HCT116 (cell line): ENCODE measurements around the gene GMPR2. TPM values are rescaled to one million over a fixed set of nuclear protein-coding genes. Genes with fewer than 3 reads are reported as not detected.

Experiments
- ATAC-seq: fragments of 200-7000 bp; cut with Tn5 transposase; 2 replicates; pipeline ENCODE4 v1.9.1; 2020; ENCODE audit warnings: mild to moderate bottlenecking, moderate library complexity
- BruUV-seq: library from RNA; stranded (reverse); fragments of 400-500 nt; replicated peaks from 2 replicates; lab custom pipeline; 2021; lab: Mats Ljungman, UMichigan
- CTCF ChIA-PET: fragments of 300-600 bp; sonication (Branson Sonifier 250); formaldehyde crosslinking; loops from one replicate; lab custom pipeline; 2021; ENCODE audit warnings: antibody characterized with exemption; lab: Charles Lee
- POLR2A ChIA-PET: fragments of 300-600, 350-600 bp; sonication (Branson Sonifier 250); formaldehyde crosslinking; loops from one replicate; lab custom pipeline; 2021; ENCODE audit warnings: antibody characterized with exemption; lab: Charles Lee
- RAD21 ChIA-PET, 2 experiments: fragments of 300-600 bp; sonication (Branson Sonifier 250); formaldehyde crosslinking; loops; one replicate each; lab custom pipeline; 2023; ENCODE audit warnings: low total read pairs in 2 of 2; ENCODE audit not compliant: uncharacterized antibody in 2 of 2, unreplicated experiment in 2 of 2, low non-redundant PET in 1 of 2; lab: Charles Lee
- DNase-seq: peaks from one replicate; pipeline ENCODE4 v3.0.0-alpha.2; 2010; ENCODE audit warnings: low read depth, low spot score
- H2AFZ ChIP-seq: fragments of 200-600 bp; shearing (Covaris generic), sonication (generic); 2 replicates; pipeline ENCODE4 v1.6.1; 2017; ENCODE audit warnings: low read depth, mixed run types, mixed read lengths, antibody characterized with exemption, low read length; ENCODE audit not compliant: poor library complexity, severe bottlenecking
- H3K27ac ChIP-seq: 2 replicates; pipeline ENCODE4 v1.5.1; 2012; ENCODE audit warnings: low read depth, low read length
- H3K27me3 ChIP-seq: fragments of 200-600 bp; sonication (generic); 2 replicates; pipeline ENCODE4 v1.6.1; 2016; ENCODE audit warnings: mixed run types, low read length, mixed read lengths; ENCODE audit not compliant: insufficient read depth
- H3K36me3 ChIP-seq, 2 experiments: fragments of 200-500 bp in 1 of 2; fragments of 200-600 bp in 1 of 2; sonication (Bioruptor generic) in 1 of 2; sonication (generic) in 1 of 2; 2 replicates each; pipeline versions ENCODE4 v1.5.1 to v1.6.1; 2014 to 2016; ENCODE audit warnings: low read length in 2 of 2, inconsistent platforms in 1 of 2, mixed read lengths in 1 of 2, mixed run types in 1 of 2; ENCODE audit not compliant: insufficient read depth in 2 of 2, control insufficient read depth in 1 of 2
- H3K4me1 ChIP-seq, 2 experiments: fragments of 200-600 bp in 1 of 2; sonication (generic) in 1 of 2; 2 replicates each; pipeline versions ENCODE4 v1.5.1 to v1.6.1; 2012 to 2017; ENCODE audit warnings: low read length in 2 of 2, inconsistent platforms in 1 of 2, mild to moderate bottlenecking in 1 of 2, mixed read lengths in 1 of 2, mixed run types in 1 of 2, moderate library complexity in 1 of 2; ENCODE audit not compliant: insufficient read depth in 2 of 2, control insufficient read depth in 1 of 2
- H3K4me2 ChIP-seq: fragments of 200-600 bp; sonication (generic); 2 replicates; pipeline ENCODE4 v1.6.1; 2017; ENCODE audit warnings: mixed run types, low read length, mixed read lengths
- H3K4me3 ChIP-seq, 2 experiments: fragments of 200-600 bp in 1 of 2; sonication (generic) in 1 of 2; replicated peaks in 1 of 2; 2 replicates each; pipeline ENCODE4 v1.5.1; 2011 to 2016; ENCODE audit warnings: low read length in 2 of 2, control low read depth in 1 of 2, low read depth in 1 of 2, mild to moderate bottlenecking in 1 of 2, mixed read lengths in 1 of 2, mixed run types in 1 of 2
- H3K79me2 ChIP-seq: fragments of 200-600 bp; sonication (generic); 2 replicates; pipeline ENCODE4 v1.6.1; 2017; ENCODE audit warnings: mild to moderate bottlenecking, mixed run types, low read length, moderate library complexity, mixed read lengths; ENCODE audit not compliant: insufficient read depth
- H3K9ac ChIP-seq: fragments of 200-600 bp; sonication (generic); 2 replicates; pipeline ENCODE4 v1.6.1; 2016; ENCODE audit warnings: low read length, mixed read lengths
- H3K9me2 ChIP-seq: fragments of 200-600 bp; sonication (generic), shearing (Covaris generic); 2 replicates; pipeline ENCODE4 v1.6.1; 2017; ENCODE audit warnings: mixed run types, mild to moderate bottlenecking, moderate library complexity; ENCODE audit not compliant: insufficient read depth
- H3K9me3 ChIP-seq, 2 experiments: fragments of 200-500 bp in 1 of 2; fragments of 200-600 bp in 1 of 2; sonication (Bioruptor generic) in 1 of 2; sonication (generic) in 1 of 2; 2 replicates each; pipeline ENCODE4 v1.6.1; 2014 to 2017; ENCODE audit warnings: low read length in 2 of 2, mixed read lengths in 2 of 2, inconsistent platforms in 1 of 2, low read depth in 1 of 2, mild to moderate bottlenecking in 1 of 2, mixed run types in 1 of 2, moderate library complexity in 1 of 2; ENCODE audit not compliant: control insufficient read depth in 1 of 2, insufficient read depth in 1 of 2
- H4K20me1 ChIP-seq: fragments of 200-600 bp; sonication (generic), shearing (Covaris generic); 2 replicates; pipeline ENCODE4 v1.6.1; 2017; ENCODE audit warnings: mixed run types, mild to moderate bottlenecking, moderate library complexity; ENCODE audit not compliant: insufficient read depth
- FOSL1 ChIP-seq: IDR thresholded peaks from 2 replicates; pipeline ENCODE4 v1.6.1; 2012; ENCODE audit warnings: low read depth
- ZBTB33 ChIP-seq: IDR thresholded peaks from 2 replicates; pipeline ENCODE4 v1.6.1; 2011; ENCODE audit warnings: mild to moderate bottlenecking, low read length, moderate library complexity; ENCODE audit not compliant: insufficient replicate concordance; ENCODE audit errors: extremely low read depth
- intact Hi-C: fragments of 100-400 bp; cut with micrococcal nuclease; formaldehyde crosslinking; loops from 2 replicates; pipeline ENCODE4 v1.10.0; 2022
- total RNA-seq: library from RNA; stranded (reverse); gene quantifications from one replicate; pipeline ENCODE4 v1.2.1, GENCODE V29; 2021; ENCODE audit not compliant: unreplicated experiment
- TF ChIP-seq, protein P1 (sequence below): IDR thresholded peaks from 2 replicates; pipeline ENCODE4 v1.6.1; 2012; ENCODE audit warnings: low read depth

The GMPR2 gene
- total RNA-seq, 1 experiment from 2014 or later, result 66.9 TPM

- Histone ChIP-seq H3K9me2 (no peaks in the 10 kb centered on the region), H3K27ac (no peak overlapping the region)
- intact Hi-C loops, result no loop called here
- TF ChIP-seq FOSL1, result no peak
- no peak for TF ChIP-seq ZBTB33
- TF ChIP-seq, protein P1, sequence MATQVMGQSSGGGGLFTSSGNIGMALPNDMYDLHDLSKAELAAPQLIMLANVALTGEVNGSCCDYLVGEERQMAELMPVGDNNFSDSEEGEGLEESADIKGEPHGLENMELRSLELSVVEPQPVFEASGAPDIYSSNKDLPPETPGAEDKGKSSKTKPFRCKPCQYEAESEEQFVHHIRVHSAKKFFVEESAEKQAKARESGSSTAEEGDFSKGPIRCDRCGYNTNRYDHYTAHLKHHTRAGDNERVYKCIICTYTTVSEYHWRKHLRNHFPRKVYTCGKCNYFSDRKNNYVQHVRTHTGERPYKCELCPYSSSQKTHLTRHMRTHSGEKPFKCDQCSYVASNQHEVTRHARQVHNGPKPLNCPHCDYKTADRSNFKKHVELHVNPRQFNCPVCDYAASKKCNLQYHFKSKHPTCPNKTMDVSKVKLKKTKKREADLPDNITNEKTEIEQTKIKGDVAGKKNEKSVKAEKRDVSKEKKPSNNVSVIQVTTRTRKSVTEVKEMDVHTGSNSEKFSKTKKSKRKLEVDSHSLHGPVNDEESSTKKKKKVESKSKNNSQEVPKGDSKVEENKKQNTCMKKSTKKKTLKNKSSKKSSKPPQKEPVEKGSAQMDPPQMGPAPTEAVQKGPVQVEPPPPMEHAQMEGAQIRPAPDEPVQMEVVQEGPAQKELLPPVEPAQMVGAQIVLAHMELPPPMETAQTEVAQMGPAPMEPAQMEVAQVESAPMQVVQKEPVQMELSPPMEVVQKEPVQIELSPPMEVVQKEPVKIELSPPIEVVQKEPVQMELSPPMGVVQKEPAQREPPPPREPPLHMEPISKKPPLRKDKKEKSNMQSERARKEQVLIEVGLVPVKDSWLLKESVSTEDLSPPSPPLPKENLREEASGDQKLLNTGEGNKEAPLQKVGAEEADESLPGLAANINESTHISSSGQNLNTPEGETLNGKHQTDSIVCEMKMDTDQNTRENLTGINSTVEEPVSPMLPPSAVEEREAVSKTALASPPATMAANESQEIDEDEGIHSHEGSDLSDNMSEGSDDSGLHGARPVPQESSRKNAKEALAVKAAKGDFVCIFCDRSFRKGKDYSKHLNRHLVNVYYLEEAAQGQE, result no peak
- TF ChIP-seq, all 23 proteins: peak for 0
- CTCF ChIA-PET, result no interaction called here
- Histone ChIP-seq H2AFZ (no peak overlapping the region), H4K20me1 (no peaks in the 10 kb centered on the region), H3K9me3 (no peaks in the 10 kb centered on the region), H3K79me2 (peaks cover 48% of the 10 kb centered on the region), H3K4me1 (peaks cover 11 to 33% of the 10 kb centered on the region in 2 experiments), H3K4me2 (no peak overlapping the region), H3K9ac (no peak overlapping the region), H3K4me3 (no peak overlapping the region), H3K27me3 (no peaks in the 10 kb centered on the region), H3K36me3 (peaks cover 45 to 59% of the 10 kb centered on the region in 2 experiments; a peak in 3 of 4 replicates)
- POLR2A ChIA-PET, result no interaction called here
- DNase-seq (no peak), ATAC-seq (no peak)
- no TSS peak for BruUV-seq
- RAD21 ChIA-PET, result no interaction called here
Observed at GRCh38 chr14:24236689-24237462, 4.1 kb downstream of the GMPR2 start.
